ENCODE measurements around the gene SLC36A1.

The SLC36A1 gene

DNA sequence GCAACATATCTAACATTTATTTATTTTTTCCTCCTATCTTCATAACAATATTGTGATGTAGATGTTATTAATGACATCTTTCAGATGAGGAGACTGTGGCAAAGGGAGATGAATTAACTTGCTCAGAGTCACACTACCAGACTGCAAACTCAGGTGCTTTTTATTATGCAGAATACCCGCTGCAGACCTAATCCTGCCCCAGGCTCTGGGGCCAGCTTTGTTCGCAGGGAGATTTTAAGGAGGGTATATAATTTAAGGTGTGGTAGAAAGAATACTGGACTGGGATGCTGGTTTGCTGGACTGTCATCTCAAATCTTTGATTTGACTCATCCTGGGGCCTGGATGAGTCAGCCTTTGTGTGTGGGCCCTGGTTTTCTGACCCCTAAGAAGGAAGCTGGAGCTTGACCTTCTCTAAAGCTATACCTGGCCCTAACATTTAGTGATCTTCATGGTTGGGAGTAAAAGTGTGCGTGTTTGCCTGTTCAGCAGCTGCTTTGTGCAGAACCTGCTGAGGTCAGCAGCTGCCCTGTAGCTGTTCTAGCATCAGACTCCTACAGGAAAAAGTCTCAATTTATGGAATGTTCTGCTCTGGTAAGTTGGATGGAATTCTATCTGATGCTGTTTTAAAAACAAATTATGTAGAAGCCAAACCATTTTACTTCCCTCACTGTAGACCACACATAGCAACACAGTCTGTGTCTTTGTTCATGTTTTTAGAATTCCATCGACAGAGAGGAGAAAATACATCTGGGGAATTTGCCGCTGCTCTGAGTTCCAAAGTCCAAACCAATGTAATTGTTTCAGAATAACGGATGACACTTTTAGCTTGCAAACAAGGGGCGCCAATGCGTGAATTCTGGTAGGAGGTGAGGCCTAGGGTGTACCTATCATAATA is 4.5 kb downstream of the SLC36A1 start:
- no peak for DNase-seq (ENCODE audit: low spot score)

GRCh38 chr5:151454166-151454565 is 6.8 kb downstream of the SLC36A1 start:
- no peak for DNase-seq (ENCODE audit: low spot score)

- no peak for DNase-seq (ENCODE audit: low spot score)
Observed at GRCh38 chr5:151454889-151455288, 7.5 kb downstream of the SLC36A1 start.

GRCh38 chr5:151456321-151456940 is 9.0 kb downstream of the SLC36A1 start:
- DNase-seq (ENCODE audit: low spot score): no peak

DNA sequence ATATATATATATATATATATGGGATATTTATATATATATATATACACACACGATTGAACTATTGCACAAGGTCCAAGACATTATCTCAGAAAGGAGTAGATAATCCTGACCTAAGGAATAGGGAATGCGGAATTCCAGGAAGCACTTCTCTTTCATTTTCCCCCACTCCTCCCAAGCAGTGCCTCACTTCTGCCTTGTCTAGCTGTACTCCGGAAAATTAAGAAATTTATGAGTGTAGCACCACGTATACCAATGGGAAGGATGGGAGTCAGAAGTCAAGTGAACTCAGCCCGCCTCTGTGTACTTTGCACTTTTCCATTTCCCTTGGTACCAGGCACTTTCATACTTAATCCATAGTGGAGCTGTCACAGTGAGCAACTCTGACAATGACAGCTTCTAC is 10.9 kb downstream of the SLC36A1 start:
- no peak for DNase-seq (ENCODE audit: low spot score)

- no peak for DNase-seq (ENCODE audit: low spot score)
Observed at GRCh38 chr5:151459680-151460324, 12.4 kb downstream of the SLC36A1 start.

DNA sequence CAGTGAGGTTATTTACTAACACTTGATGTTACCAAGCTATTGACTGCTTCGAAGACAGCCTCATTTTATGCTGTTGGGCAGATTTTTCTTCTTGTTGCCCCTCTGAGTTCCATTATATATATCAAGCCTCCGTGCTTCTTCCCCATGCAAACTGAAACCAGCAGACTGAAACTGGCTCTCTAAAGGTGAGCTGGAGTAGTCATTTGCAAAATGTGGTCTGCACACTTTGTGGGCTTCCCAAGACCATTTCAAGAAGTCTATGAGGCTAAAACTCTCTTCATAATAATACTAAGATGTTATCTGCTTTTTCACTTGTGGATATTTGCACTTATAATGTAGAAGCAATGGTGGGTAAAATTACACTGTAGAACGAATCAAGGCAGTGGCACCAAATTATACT is 13.9 kb downstream of the SLC36A1 start:
- DNase-seq (ENCODE audit: low spot score): no peak

GRCh38 chr5:151463137-151464029 is 16.0 kb downstream of the SLC36A1 start:
- no peak for DNase-seq (ENCODE audit: low spot score)

DNA sequence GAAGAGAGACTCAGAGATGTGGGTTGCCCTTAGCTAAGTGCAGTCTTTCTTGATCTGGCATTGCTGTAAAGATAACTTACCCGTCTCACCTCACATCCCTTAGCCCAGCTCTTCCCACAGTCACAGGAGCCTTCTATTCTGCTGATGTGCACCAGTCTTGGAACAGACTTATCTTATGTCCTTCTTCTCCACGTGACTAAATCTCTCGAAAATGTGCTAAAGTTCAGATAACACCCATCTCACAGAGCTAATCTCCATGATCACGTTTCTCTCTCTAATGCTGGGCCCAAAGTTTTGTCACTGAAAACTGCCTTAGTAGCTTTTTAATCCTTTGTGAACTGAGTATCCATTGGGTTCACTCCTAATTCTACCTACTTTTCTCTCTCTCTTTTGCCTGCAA is 16.7 kb downstream of the SLC36A1 start:
- no peak for DNase-seq (ENCODE audit: low spot score)

- DNase-seq (ENCODE audit: low spot score): no peak
Observed at GRCh38 chr5:151465476-151465875, 18.1 kb downstream of the SLC36A1 start.

DNA sequence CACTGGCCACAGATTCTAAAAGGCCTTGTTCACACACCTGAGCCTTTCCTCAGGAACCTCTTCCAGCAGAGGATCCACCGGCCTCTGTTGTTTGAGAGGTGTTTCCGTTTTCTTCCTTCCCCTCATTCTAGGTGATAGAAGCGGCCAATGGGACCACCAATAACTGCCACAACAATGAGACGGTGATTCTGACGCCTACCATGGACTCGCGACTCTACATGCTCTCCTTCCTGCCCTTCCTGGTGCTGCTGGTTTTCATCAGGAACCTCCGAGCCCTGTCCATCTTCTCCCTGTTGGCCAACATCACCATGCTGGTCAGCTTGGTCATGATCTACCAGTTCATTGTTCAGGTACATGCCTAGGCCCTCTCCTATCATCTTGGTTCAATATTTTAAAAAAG is 20.2 kb downstream of the SLC36A1 start:
- DNase-seq (ENCODE audit: low spot score): no peak

DNA sequence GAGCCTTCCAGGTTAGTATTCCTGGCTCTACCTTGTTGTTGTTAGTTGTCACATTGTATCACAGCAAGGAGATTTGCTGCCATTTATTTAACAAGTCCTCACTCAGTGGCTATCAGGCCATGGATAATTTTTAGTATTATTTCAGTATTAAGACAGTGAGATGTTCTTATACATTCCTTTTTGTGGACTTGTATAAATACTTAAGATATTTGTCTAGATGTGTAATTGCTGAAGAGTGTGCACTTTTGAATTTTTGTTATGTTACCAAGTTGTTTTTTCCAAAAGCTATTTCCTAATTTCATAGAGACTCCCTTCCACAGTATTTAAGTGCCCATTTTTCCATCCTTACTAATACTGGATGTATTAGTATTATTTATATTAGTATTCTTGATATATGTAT is 22.0 kb downstream of the SLC36A1 start:
- no peak for DNase-seq (ENCODE audit: low spot score)

DNA sequence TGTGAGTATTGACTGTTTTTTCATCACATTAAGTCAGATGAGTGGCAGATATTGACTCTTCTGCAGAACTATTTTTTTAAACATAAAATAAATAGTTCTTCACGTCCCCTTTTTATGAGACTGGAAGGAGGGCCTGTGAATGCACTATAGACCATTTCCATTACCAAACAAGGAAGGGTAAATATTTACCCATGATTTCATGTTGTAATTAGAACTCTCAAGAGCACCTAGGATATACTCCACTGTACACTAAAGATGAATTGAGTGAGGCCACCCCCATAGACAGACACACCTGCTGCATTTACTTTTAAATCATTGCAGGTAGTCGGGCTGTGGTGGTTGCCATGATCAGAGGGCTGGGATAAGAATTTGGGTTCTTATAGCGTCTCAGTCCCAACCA is 22.6 kb downstream of the SLC36A1 start:
- no peak for DNase-seq (ENCODE audit: low spot score)

DNA sequence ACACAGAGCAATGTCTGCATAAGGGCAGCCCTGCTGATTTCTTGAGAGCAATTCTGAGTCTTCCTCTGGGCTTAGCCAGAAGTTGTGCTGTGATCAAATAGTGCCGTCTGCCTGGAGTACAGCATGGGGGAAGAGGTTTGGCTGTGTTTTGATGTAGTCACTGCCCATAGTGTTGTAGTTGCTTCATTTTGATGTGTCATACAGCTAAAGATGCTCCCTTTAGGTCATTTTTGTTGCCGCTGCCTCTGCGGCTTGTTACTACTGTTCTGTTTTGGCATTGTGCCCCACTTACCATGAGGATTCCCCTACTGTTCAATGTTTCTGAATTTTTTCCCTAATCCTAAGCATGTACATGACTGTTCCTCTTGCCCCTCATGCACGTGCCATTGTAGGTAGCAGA is 23.0 kb downstream of the SLC36A1 start:
- DNase-seq (ENCODE audit: low spot score): no peak

GRCh38 chr5:151471276-151471675 is 23.9 kb downstream of the SLC36A1 start:
- no peak for DNase-seq (ENCODE audit: low spot score)

- DNase-seq (ENCODE audit: low spot score): no peak
Observed at GRCh38 chr5:151474799-151475198, 27.4 kb downstream of the SLC36A1 start.

- DNase-seq (ENCODE audit: low spot score): no peak
Observed at GRCh38 chr5:151475388-151475787, 28.0 kb downstream of the SLC36A1 start.

DNA sequence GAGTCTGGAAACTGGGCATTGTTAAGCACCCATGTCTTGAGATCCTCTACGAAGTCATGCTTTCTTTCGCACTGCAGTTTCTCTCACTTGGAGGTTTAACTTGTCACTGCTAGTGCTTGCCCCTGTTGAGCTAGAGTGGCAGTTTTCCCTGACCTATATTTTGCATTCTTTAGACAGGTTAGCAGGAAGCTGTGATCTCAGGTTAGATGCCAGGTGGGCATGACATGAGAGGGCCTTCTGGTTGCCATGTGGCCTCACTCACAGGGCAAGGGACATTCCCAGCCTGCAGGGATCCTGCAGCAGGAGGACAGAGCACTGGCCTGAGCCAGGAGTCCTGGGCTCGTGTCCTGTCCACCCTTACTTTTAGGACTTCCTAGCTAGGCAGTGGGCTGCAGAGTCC is 28.6 kb downstream of the SLC36A1 start:
- DNase-seq (ENCODE audit: low spot score): no peak

GRCh38 chr5:151477101-151477500 is 29.7 kb downstream of the SLC36A1 start:
- DNase-seq (ENCODE audit: low spot score): no peak

GRCh38 chr5:151480384-151481293 is 33.2 kb downstream of the SLC36A1 start:
- DNase-seq (ENCODE audit: low spot score): no peak

GRCh38 chr5:151483176-151483575 is 35.8 kb downstream of the SLC36A1 start:
- no peak for DNase-seq (ENCODE audit: low spot score)
